ENCODE measurements around the gene GPD1.

The GPD1 gene

GRCh38 chr12:50111395-50111692 lies 7.5 kb downstream of the GPD1 start:
- H3K27me3 ChIP-seq (ENCODE audit: low read depth, low read length): no peaks in the 10 kb centered on the region
- H3K9ac ChIP-seq (ENCODE audit: low read length): peak overlapping the region; percentile 56
- peaks cover 15% of the 10 kb centered on the region for H3K4me1 ChIP-seq (ENCODE audit: low read length)
- no peaks in the 10 kb centered on the region for H4K20me1 ChIP-seq (ENCODE audit: insufficient read depth, low read length)
- H3K9me3 ChIP-seq (ENCODE audit: insufficient read depth, low read length): no peaks in the 10 kb centered on the region
- H3K79me2 ChIP-seq (ENCODE audit: low read length): peaks cover 41% of the 10 kb centered on the region
- H3K36me3 ChIP-seq (replicated peaks; ENCODE audit: low read depth, low read length): no peaks in the 10 kb centered on the region
- peak overlapping the region; percentile 81 for H3K4me2 ChIP-seq (ENCODE audit: low read length)
- TF ChIP-seq EZH2phosphoT487 (IDR thresholded peaks at IDR 0.05; ENCODE audit: low read depth): no peak
- TF ChIP-seq CTCF (IDR thresholded peaks at IDR 0.05; ENCODE audit: low read depth, low read length): peak; percentile 95; the same call in 1 of the 2 replicates
- H3K27ac ChIP-seq (ENCODE audit: low read length): peak overlapping the region; percentile 41
- H2AFZ ChIP-seq (ENCODE audit: low read depth, low read length): peak overlapping the region; percentile 75
- H3K4me3 ChIP-seq (ENCODE audit: low read length): peak overlapping the region; percentile 80

- H3K4me3 ChIP-seq (ENCODE audit: low read length): peak within 1 kb of the TSS; percentile 94
- peak within 1 kb of the TSS; percentile 80 for H3K9ac ChIP-seq (ENCODE audit: low read length)
- H3K4me1 ChIP-seq (ENCODE audit: low read length): peaks cover 15% of the 10 kb centered on the region
- peak within 1 kb of the TSS; percentile 81 for H3K4me2 ChIP-seq (ENCODE audit: low read length)
- no peaks in the 10 kb centered on the region for H3K9me3 ChIP-seq (ENCODE audit: insufficient read depth, low read length)
- no peaks in the 10 kb centered on the region for H3K27me3 ChIP-seq (ENCODE audit: low read depth, low read length)
- TF ChIP-seq EZH2phosphoT487 (IDR thresholded peaks at IDR 0.05; ENCODE audit: low read depth): no peak
- no peak; the same call in 1 of the 2 replicates for TF ChIP-seq CTCF (IDR thresholded peaks at IDR 0.05; ENCODE audit: low read depth, low read length)
- H2AFZ ChIP-seq (ENCODE audit: low read depth, low read length): peak within 1 kb of the TSS; percentile 75
- peak within 1 kb of the TSS; percentile 77 for H3K27ac ChIP-seq (ENCODE audit: low read length)
- no peaks in the 10 kb centered on the region for H4K20me1 ChIP-seq (ENCODE audit: insufficient read depth, low read length)
- no peaks in the 10 kb centered on the region for H3K36me3 ChIP-seq (replicated peaks; ENCODE audit: low read depth, low read length)
- peaks cover 46% of the 10 kb centered on the region for H3K79me2 ChIP-seq (ENCODE audit: low read length)
Measured at GRCh38 chr12:50111693-50112455, 8.1 kb downstream of the GPD1 start, which contains the start of gene COX14. TSS of gene COX14 (plus strand) at chr12:50112236. CDS start at chr12:50120044, 7,808 bp downstream.

- H3K9me3 ChIP-seq (ENCODE audit: insufficient read depth, low read length): no peaks in the 10 kb centered on the region
- H3K27ac ChIP-seq (ENCODE audit: low read length): peak overlapping the region; percentile 77
- H3K4me2 ChIP-seq (ENCODE audit: low read length): peak overlapping the region; percentile 60
- peaks cover 2% of the 10 kb centered on the region for H3K36me3 ChIP-seq (replicated peaks; ENCODE audit: low read depth, low read length)
- H3K79me2 ChIP-seq (ENCODE audit: low read length): peaks cover 53% of the 10 kb centered on the region
- H4K20me1 ChIP-seq (ENCODE audit: insufficient read depth, low read length): no peaks in the 10 kb centered on the region
- H3K9ac ChIP-seq (ENCODE audit: low read length): peak overlapping the region; percentile 80
- H3K4me3 ChIP-seq (ENCODE audit: low read length): peak overlapping the region; percentile 94
- H2AFZ ChIP-seq (ENCODE audit: low read depth, low read length): 0 out of 2 replicates have a peak overlapping the region, but pooled peaks have one; percentile 43
- H3K27me3 ChIP-seq (ENCODE audit: low read depth, low read length): no peaks in the 10 kb centered on the region
- H3K4me1 ChIP-seq (ENCODE audit: low read length): peaks cover 15% of the 10 kb centered on the region
- TF ChIP-seq EZH2phosphoT487 (IDR thresholded peaks at IDR 0.05; ENCODE audit: low read depth) (no peak), CTCF (IDR thresholded peaks at IDR 0.05; ENCODE audit: low read depth, low read length) (no peak)
Measured at GRCh38 chr12:50112456-50113218, 8.8 kb downstream of the GPD1 start.

GRCh38 chr12:50117057-50117622 lies 13.3 kb downstream of the GPD1 start:
- no peak overlapping the region for H3K4me2 ChIP-seq (ENCODE audit: low read length)
- peaks cover 4% of the 10 kb centered on the region; the same call in 1 of the 2 replicates for H4K20me1 ChIP-seq (ENCODE audit: insufficient read depth, low read length)
- no peak for TF ChIP-seq EZH2phosphoT487 (IDR thresholded peaks at IDR 0.05; ENCODE audit: low read depth)
- no peak for TF ChIP-seq CTCF (IDR thresholded peaks at IDR 0.05; ENCODE audit: low read depth, low read length)
- H3K27me3 ChIP-seq (ENCODE audit: low read depth, low read length): no peaks in the 10 kb centered on the region
- no peak overlapping the region for H3K9ac ChIP-seq (ENCODE audit: low read length)
- H3K36me3 ChIP-seq (replicated peaks; ENCODE audit: low read depth, low read length): peaks cover 25% of the 10 kb centered on the region
- no peaks in the 10 kb centered on the region for H3K9me3 ChIP-seq (ENCODE audit: insufficient read depth, low read length)
- H3K4me3 ChIP-seq (ENCODE audit: low read length): no peak overlapping the region
- peaks cover 74% of the 10 kb centered on the region for H3K79me2 ChIP-seq (ENCODE audit: low read length)
- no peak overlapping the region for H3K27ac ChIP-seq (ENCODE audit: low read length)
- H3K4me1 ChIP-seq (ENCODE audit: low read length): no peaks in the 10 kb centered on the region
- no peak overlapping the region for H2AFZ ChIP-seq (ENCODE audit: low read depth, low read length)

All from OCI-LY3 (cell line).